Thyroid gland (tissue), 4 donors: ENCODE measurements around the gene FRMPD1. TPM values are rescaled to one million over a fixed set of nuclear protein-coding genes. Genes with fewer than 3 reads are reported as not detected.

ENCODE experiments used
- DNase-seq, 2 donors: peaks; one replicate each; pipeline ENCODE4 v3.0.0-alpha.2; 2019
- H3K27ac ChIP-seq, 3 donors: fragments of 200-600 bp; sonication (generic); 1 replicate in 2 of 3; 2 replicates in 1 of 3; pipeline ENCODE4 v1.5.1; 2016 to 2019; ENCODE audit warnings: mild to moderate bottlenecking in 1 of 3, moderate library complexity in 1 of 3
- H3K27me3 ChIP-seq: fragments of 200-600 bp; sonication (generic); one replicate; pipeline ENCODE4 v1.5.1; 2019
- H3K36me3 ChIP-seq, 2 donors: fragments of 200-600 bp; sonication (generic); one replicate each; pipeline ENCODE4 v1.5.1; 2016 to 2019
- H3K4me1 ChIP-seq, 2 donors: fragments of 200-600 bp; sonication (generic); one replicate each; pipeline ENCODE4 v1.5.1; 2017 to 2019
- H3K4me3 ChIP-seq, 3 donors: fragments of 200-600 bp; sonication (generic); replicated peaks in 1 of 3; 1 replicate in 2 of 3; 2 replicates in 1 of 3; pipeline ENCODE4 v1.5.1; 2016; ENCODE audit warnings: mild to moderate bottlenecking in 1 of 3
- H3K9me3 ChIP-seq: fragments of 200-600 bp; sonication (generic); one replicate; pipeline ENCODE4 v1.5.1; 2017
- POLR2A ChIP-seq, 2 donors: fragments of 450-650 bp; IDR thresholded peaks; one replicate each; pipeline ENCODE4 v1.6.1; 2017; ENCODE audit warnings: antibody characterized with exemption in 2 of 2, mild to moderate bottlenecking in 2 of 2, moderate library complexity in 1 of 2
- WGBS, 2 donors: methylation state at CpG; one replicate each; pipeline ENCODE4 v1.1.5; 2017; 5-methylcytosine and 5-hydroxymethylcytosine counted together
- intact Hi-C: fragments of 100-400 bp; cut with DNase I; formaldehyde crosslinking; loops from one replicate; pipeline ENCODE4 v1.15.1; 2023
- total RNA-seq, 4 donors: library from RNA; depleted of rRNA; stranded (reverse); fragments of >200 nt; gene quantifications; one replicate each; pipeline ENCODE4 v1.2.3, GENCODE V29; 2016
- TF ChIP-seq, protein P1 (sequence below), 6 experiments: fragments of 200-600 bp in 3 of 6; fragments of 450-650 bp in 3 of 6; sonication (generic) in 3 of 6; IDR thresholded peaks; one replicate each; pipeline ENCODE4 v1.5.1; 2016 to 2019; ENCODE audit warnings: antibody characterized with exemption in 6 of 6, mild to moderate bottlenecking in 2 of 6, inconsistent platforms in 1 of 6, moderate library complexity in 1 of 6

FRMPD1 gene
- total RNA-seq, 4 donors from 2014 or later, result 0.13 to 0.49 (median 0.22) TPM; not detected in 1

DNA sequence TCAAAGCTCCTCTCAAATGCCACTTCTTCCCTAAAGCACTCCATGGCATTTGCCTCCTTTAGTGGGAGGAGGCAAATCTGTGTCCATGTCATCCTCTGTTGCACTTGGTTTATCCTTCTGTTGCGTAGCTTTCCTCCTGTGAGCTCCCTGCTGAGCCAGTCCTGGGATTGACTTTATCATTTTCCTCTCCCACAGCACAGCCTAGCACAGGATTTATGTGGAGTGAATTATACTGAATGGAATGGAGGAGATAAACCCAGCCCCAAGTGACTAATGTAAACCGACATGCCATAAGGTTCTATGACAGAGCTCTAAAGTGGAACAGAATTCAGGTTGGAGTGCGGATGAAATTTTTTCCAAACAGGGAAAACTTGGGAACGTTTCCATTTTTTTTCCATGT, 31.9 kb upstream of the FRMPD1 start:
- Histone ChIP-seq H3K36me3 (no peaks in the 10 kb centered on the region), H3K27me3 (no peaks in the 10 kb centered on the region), H3K4me3 (no peak overlapping the region), H3K9me3 (no peaks in the 10 kb centered on the region), H3K27ac (no peak overlapping the region), H3K4me1 (no peaks in the 10 kb centered on the region)
- TF ChIP-seq, protein P1, sequence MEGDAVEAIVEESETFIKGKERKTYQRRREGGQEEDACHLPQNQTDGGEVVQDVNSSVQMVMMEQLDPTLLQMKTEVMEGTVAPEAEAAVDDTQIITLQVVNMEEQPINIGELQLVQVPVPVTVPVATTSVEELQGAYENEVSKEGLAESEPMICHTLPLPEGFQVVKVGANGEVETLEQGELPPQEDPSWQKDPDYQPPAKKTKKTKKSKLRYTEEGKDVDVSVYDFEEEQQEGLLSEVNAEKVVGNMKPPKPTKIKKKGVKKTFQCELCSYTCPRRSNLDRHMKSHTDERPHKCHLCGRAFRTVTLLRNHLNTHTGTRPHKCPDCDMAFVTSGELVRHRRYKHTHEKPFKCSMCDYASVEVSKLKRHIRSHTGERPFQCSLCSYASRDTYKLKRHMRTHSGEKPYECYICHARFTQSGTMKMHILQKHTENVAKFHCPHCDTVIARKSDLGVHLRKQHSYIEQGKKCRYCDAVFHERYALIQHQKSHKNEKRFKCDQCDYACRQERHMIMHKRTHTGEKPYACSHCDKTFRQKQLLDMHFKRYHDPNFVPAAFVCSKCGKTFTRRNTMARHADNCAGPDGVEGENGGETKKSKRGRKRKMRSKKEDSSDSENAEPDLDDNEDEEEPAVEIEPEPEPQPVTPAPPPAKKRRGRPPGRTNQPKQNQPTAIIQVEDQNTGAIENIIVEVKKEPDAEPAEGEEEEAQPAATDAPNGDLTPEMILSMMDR (IDR thresholded peaks at IDR 0.05), result no peak
- TF ChIP-seq POLR2A (IDR thresholded peaks at IDR 0.05), result no peak
- intact Hi-C loops, result no loop called here
- DNase-seq, result no peak
- 91 to 93% methylated on average over 4 of the region's 4 CpGs for WGBS, 2 donors

- H3K27ac ChIP-seq, result no peak overlapping the region
- no peaks in the 10 kb centered on the region for H3K9me3 ChIP-seq
- TF ChIP-seq POLR2A (IDR thresholded peaks at IDR 0.05), result no peak
- TF ChIP-seq, protein P1 (IDR thresholded peaks at IDR 0.05), result no peak
- intact Hi-C loops, result no loop called here
- no peaks in the 10 kb centered on the region for H3K4me1 ChIP-seq
- H3K36me3 ChIP-seq, result no peaks in the 10 kb centered on the region
- DNase-seq, result no peak
- WGBS, 2 donors, result 62 to 84% methylated on average over 3 of the region's 3 CpGs
- no peak overlapping the region for H3K4me3 ChIP-seq
- H3K27me3 ChIP-seq, result no peaks in the 10 kb centered on the region
Observed at GRCh38 chr9:37619806-37620205, 30.9 kb upstream of the FRMPD1 start.

DNA sequence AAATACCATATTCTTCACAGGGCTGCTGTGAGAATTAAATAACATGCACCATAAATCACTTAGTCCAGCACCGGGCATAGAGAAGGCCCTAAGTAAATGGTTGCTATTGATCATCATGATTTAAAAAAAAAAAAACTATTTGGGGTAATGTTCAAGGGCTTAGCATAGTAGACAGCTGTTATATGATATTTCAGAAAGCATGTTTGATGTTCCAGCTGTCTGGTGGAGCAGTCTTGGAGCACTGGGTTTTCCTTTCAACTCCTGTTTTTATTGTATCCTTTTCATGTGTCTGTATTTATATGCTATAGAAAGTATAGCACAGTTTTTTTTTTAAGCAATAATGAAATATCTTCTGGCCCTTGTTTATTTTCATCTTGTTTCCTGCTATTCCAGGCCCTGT, 30.4 kb upstream of the FRMPD1 start:
- Histone ChIP-seq H3K27me3 (no peaks in the 10 kb centered on the region), H3K4me1 (no peaks in the 10 kb centered on the region), H3K4me3 (no peak overlapping the region), H3K27ac (no peak overlapping the region), H3K36me3 (no peaks in the 10 kb centered on the region), H3K9me3 (no peaks in the 10 kb centered on the region)
- no peak for DNase-seq
- TF ChIP-seq, protein P1 (IDR thresholded peaks at IDR 0.05), result no peak
- TF ChIP-seq POLR2A (IDR thresholded peaks at IDR 0.05), result no peak
- intact Hi-C loops, result no loop called here
- WGBS, 2 donors, result 93% methylated on average over 1 of the region's 1 CpG

GRCh38 chr9:37621273-37622121, 29.3 kb upstream of the FRMPD1 start:
- no peak for DNase-seq
- H3K27me3 ChIP-seq, result no peaks in the 10 kb centered on the region
- H3K9me3 ChIP-seq, result no peaks in the 10 kb centered on the region
- 58 to 59% methylated on average over 9 of the region's 9 CpGs for WGBS, 2 donors
- no peak overlapping the region for H3K4me3 ChIP-seq
- TF ChIP-seq, protein P1 (IDR thresholded peaks at IDR 0.05), result no peak
- TF ChIP-seq POLR2A (IDR thresholded peaks at IDR 0.05), result no peak
- no peaks in the 10 kb centered on the region for H3K4me1 ChIP-seq
- no peak overlapping the region for H3K27ac ChIP-seq
- intact Hi-C loops, result no loop called here
- no peaks in the 10 kb centered on the region for H3K36me3 ChIP-seq

- no peak for DNase-seq
- 80 to 85% methylated on average over 4 of the region's 4 CpGs for WGBS, 2 donors
- Histone ChIP-seq H3K4me1 (no peaks in the 10 kb centered on the region), H3K9me3 (no peaks in the 10 kb centered on the region), H3K27me3 (no peaks in the 10 kb centered on the region), H3K36me3 (no peaks in the 10 kb centered on the region), H3K4me3 (no peak overlapping the region), H3K27ac (no peak overlapping the region)
- TF ChIP-seq, protein P1 (IDR thresholded peaks at IDR 0.05), result no peak
- no peak for TF ChIP-seq POLR2A (IDR thresholded peaks at IDR 0.05)
- intact Hi-C loops, result no loop called here
Observed at GRCh38 chr9:37622462-37622861, 28.3 kb upstream of the FRMPD1 start.
